Activated naive CD4-positive, alpha-beta T cell treated with anti-CD3 and anti-CD28 coated beads, Interleukin-2, amount 50 U/mL, for 24 hours (primary cell): ENCODE results near the gene CTRL.
"Not testable (repeated sequence)": the region's sequence is repeated elsewhere in the genome, so short reads cannot be mapped to it uniquely, and the experiment has no call there.

Source experiments
- H3K27ac Mint-ChIP-seq: one replicate; pipeline ENCODE4 v1.8.0; 2021; ENCODE audit warnings: mild to moderate bottlenecking, mixed read lengths
- H3K27me3 Mint-ChIP-seq: one replicate; pipeline ENCODE4 v1.8.0; 2021; ENCODE audit warnings: mixed read lengths
- H3K36me3 Mint-ChIP-seq: one replicate; pipeline ENCODE4 v1.8.0; 2021; ENCODE audit warnings: mixed read lengths
- H3K4me1 Mint-ChIP-seq: one replicate; pipeline ENCODE4 v1.8.0; 2021; ENCODE audit warnings: mixed read lengths
- H3K4me3 Mint-ChIP-seq: one replicate; pipeline ENCODE4 v1.8.0; 2021; ENCODE audit warnings: mild to moderate bottlenecking, mixed read lengths
- H3K9me3 Mint-ChIP-seq: one replicate; pipeline ENCODE4 v1.8.0; 2021; ENCODE audit warnings: mixed read lengths

CTRL gene

GRCh38 chr16:67931712-67932461 lies at the start of gene CTRL:
CTRL (minus strand) TSS chr16:67931862; CDS start chr16:67931852, 10 bp downstream.
- Mint-ChIP-seq H3K9me3 (no peaks in the 10 kb centered on the region), H3K27me3 (no peaks in the 10 kb centered on the region), H3K36me3 (peaks cover 7% of the 10 kb centered on the region), H3K4me1 (peaks cover 30% of the 10 kb centered on the region), H3K27ac (peak within 1 kb of the TSS; percentile 17), H3K4me3 (no peak within 1 kb of the TSS)

GRCh38 chr16:67979955-67980678 lies 48.5 kb upstream of the CTRL start, which contains the start of gene DPEP3:
DPEP3 (minus strand) TSS chr16:67980499; CDS start chr16:67980380, 119 bp downstream.
- Mint-ChIP-seq H3K9me3 (no peaks in the 10 kb centered on the region), H3K36me3 (no peaks in the 10 kb centered on the region), H3K27me3 (no peaks in the 10 kb centered on the region), H3K4me3 (no peak within 1 kb of the TSS), H3K27ac (no peak within 1 kb of the TSS), H3K4me1 (peaks cover 19% of the 10 kb centered on the region)

DNA sequence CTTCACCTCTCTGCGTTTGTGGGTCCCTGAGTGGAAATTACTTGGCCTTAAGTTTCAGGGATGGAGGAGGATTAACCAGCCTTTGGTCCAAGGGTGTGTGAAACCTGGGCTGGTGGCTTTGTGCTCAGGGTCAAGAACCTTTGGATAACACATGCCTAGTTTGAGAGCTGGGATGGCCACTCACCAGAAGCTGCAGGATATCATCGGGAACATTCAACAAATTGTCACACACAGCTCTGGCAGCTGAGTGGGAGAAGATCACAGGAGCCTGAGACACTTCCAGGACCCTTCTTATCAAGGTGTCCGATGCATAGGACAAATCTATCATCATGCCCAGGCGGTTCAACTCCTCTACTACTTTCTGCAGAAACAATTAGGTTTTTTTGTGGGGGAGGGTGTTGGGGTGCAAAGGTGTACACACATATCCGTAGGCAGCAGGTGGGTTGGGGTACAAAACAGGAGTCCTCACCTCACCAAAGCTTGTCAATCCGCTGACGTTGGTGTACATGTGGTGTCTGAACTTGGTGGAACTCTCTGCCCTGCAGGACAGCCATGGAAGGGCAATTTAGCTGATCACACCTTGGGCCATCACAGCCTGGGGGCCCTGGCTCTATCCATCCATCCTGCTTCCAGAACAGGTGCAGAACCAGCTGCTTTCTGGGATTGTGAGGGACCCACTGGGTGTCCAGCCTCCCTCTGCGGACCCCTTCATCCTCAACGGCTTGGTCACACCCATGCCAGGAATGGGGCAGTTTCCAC lies 46.0 kb upstream of the CTRL start:
- no peaks in the 10 kb centered on the region for H3K36me3 Mint-ChIP-seq
- H3K27me3 Mint-ChIP-seq, result no peaks in the 10 kb centered on the region
- H3K27ac Mint-ChIP-seq, result no peak overlapping the region
- H3K9me3 Mint-ChIP-seq, result no peaks in the 10 kb centered on the region
- no peak overlapping the region for H3K4me3 Mint-ChIP-seq
- H3K4me1 Mint-ChIP-seq, result no peaks in the 10 kb centered on the region

DNA sequence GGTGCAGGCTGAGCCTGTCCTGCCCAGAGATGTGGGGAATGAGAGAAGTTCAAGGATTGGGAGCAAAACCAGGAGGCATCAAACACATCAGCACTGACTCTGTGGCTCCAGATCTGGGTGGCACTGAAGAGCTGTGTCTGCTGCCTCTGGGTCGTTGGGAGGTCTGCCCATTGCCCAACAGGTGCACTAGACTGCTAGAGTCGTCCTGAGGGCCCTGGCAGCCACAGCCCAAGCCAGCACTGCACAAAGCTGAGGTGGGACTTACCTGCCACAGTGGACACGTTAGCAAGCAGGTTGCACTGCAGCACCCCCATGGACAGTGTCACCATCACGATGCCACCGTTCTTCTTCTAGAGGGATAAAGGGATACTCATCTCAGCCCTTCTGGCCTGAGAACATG lies 45.3 kb upstream of the CTRL start:
- Mint-ChIP-seq H3K4me1 (no peaks in the 10 kb centered on the region), H3K36me3 (no peaks in the 10 kb centered on the region), H3K9me3 (no peaks in the 10 kb centered on the region), H3K27ac (no peak overlapping the region), H3K27me3 (no peaks in the 10 kb centered on the region), H3K4me3 (no peak overlapping the region)

DNA sequence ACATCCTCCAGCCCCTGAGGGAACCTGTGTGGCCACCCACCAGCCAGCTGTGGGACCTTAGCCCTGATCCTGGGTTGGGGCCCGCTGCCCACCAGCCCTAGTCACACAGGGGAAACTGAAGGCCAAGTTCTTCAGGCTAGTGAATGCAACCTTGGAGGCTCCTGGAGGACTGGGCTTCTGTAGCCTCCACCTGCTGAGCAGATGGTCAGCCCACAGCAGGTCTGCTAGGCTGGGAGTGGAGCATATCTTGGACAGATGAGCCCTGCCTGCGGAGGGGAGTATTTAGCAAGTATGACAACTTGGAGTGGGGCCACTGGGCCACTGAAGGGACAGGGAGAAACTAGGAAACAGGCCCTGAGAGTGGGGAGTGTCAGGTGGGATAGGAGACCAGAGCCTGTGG lies 44.5 kb upstream of the CTRL start:
- Mint-ChIP-seq H3K9me3 (no peaks in the 10 kb centered on the region), H3K4me3 (no peak overlapping the region), H3K27ac (no peak overlapping the region)

GRCh38 chr16:67975321-67976105 lies 43.9 kb upstream of the CTRL start:
- no peak overlapping the region for H3K27ac Mint-ChIP-seq
- no peaks in the 10 kb centered on the region for H3K4me1 Mint-ChIP-seq
- no peaks in the 10 kb centered on the region for H3K9me3 Mint-ChIP-seq
- H3K36me3 Mint-ChIP-seq, result no peaks in the 10 kb centered on the region
- H3K27me3 Mint-ChIP-seq, result no peaks in the 10 kb centered on the region
- H3K4me3 Mint-ChIP-seq, result no peak overlapping the region

More for the DNA sequence above, 44.5 kb upstream of the CTRL start:
- Mint-ChIP-seq H3K27me3 (no peaks in the 10 kb centered on the region), H3K36me3 (no peaks in the 10 kb centered on the region), H3K4me1 (no peaks in the 10 kb centered on the region)

DNA sequence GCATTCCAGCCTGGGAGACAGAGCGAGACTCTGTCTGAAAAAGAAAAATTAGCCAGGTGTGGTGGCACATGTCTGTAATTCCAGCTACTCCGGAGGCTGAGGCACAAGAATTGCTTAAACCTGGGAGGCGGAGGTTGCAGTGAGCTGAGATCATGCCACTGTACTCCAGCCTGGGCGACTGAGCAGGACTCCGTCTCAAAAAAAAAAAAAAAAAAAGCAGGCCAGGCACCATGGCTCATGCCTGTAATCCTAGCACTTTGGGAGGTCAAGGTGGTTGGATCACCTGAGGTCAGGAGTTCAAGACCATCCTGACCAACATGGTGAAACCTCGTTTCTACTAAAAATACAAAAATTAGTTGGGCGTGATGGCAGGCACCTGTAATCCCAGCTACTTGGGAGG lies 40.6 kb upstream of the CTRL start:
- H3K27me3 Mint-ChIP-seq, H3K4me3 Mint-ChIP-seq, H3K27ac Mint-ChIP-seq: not testable (repeated sequence)

DNA sequence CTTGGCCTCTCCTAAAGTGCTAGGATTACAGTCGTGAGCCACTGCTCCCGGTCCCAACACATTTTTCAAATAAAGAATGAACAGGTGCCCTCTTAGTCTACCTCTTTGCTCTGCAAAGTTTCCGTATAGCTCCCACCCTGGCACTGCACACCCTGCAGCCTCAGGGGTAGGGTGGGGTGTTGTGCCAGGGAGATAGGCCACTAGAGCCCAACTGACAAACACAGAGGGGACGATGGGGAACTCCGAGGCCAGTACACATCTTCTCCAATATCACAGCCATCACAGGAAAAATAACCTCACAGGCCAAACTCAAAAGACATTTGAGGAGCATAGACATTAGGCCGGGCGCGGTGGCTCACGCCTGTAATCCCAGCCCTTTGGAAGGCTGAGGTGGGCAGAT lies 39.4 kb upstream of the CTRL start:
- Mint-ChIP-seq H3K4me3 (peak overlapping the region; percentile 54), H3K9me3 (no peaks in the 10 kb centered on the region), H3K4me1 (peaks cover 23% of the 10 kb centered on the region), H3K36me3 (no peaks in the 10 kb centered on the region), H3K27ac (no peak overlapping the region), H3K27me3 (no peaks in the 10 kb centered on the region)

More for the DNA sequence above, 40.6 kb upstream of the CTRL start:
- H3K36me3 Mint-ChIP-seq, H3K9me3 Mint-ChIP-seq: not testable (repeated sequence)
- peaks cover 14% of the 10 kb centered on the region for H3K4me1 Mint-ChIP-seq

- Mint-ChIP-seq H3K36me3 (no peaks in the 10 kb centered on the region), H3K27me3 (no peaks in the 10 kb centered on the region)
Measured at GRCh38 chr16:67969254-67970039, 37.8 kb upstream of the CTRL start.

DNA sequence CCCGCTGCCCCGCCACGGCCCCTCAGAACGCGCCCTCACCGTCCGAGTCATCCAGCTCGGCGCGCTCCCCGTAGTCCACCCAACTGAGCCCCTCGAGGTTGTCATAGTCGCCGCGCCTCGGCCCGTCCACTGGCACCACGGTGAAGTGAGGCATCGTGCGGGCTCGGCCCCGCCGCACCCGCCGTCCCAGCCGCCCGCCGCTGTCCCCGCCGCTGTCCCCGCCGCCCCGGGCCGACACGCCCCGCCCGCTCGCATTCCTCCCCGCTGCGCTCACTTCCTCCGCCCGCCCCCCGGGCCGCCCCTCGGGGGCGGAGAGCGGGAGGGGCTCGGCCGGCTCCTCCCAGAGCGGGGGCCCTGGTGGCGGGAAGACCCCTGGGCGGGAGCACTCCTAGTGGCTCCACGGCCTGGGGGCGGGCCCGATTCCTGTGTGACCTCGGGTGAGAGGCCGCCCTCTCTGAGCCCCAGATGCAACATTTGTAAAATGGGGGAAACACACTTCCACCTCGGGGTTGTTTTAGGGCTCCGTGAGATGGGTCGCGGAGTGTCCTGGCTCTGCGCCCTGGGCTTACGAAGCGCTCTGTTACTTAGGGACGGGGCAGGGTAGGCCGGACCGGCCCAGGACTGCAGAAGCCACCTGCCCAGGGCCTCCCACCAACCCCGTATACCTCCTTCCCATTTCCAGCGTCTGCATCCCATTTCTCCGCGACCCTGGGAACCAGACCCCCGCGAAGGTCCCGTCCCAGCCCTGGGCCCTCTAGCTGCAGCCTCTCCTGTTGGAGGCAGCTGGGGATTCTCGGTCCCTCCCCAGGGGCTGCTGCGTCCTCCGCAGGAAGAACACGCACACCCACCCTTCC lies 37.0 kb upstream of the CTRL start, which contains the start of gene SLC12A4:
SLC12A4 (minus strand) TSS at position 238 of the 854 bp plus-strand sequence; CDS start at position 154, 84 bp downstream.
- Mint-ChIP-seq H3K36me3 (no peaks in the 10 kb centered on the region), H3K4me1 (peaks cover 26% of the 10 kb centered on the region), H3K27ac (peak within 1 kb of the TSS; percentile 96), H3K9me3 (no peaks in the 10 kb centered on the region), H3K27me3 (no peaks in the 10 kb centered on the region), H3K4me3 (peak within 1 kb of the TSS; percentile 99)

More at GRCh38 chr16:67969254-67970039, 37.8 kb upstream of the CTRL start:
- no peaks in the 10 kb centered on the region for H3K9me3 Mint-ChIP-seq
- peaks cover 26% of the 10 kb centered on the region for H3K4me1 Mint-ChIP-seq
- peak overlapping the region; percentile 96 for H3K27ac Mint-ChIP-seq
- H3K4me3 Mint-ChIP-seq, result peak overlapping the region; percentile 99

DNA sequence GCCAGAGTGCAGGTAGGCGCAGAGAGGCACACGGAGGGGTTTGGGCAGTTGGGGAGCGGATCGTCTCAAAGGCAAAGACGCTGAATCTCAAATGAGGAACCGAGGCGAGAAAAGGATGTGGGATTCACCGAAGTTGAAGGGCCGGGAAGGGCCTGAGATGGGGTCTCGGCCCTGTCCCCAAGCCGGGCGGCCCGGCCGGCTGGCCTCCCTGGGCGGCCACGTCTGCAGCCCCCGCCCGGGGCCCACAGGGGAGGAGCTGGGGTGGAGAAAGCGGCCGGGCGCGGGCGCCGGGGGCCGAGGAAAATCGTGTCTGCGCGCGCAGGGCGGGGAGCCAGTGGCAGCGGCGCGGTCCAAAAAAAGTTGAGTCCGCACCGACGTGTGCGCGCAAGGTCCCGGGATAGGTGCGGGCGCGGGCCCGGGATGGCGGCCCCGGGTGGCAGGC lies 36.3 kb upstream of the CTRL start:
- peak overlapping the region; percentile 99 for H3K4me3 Mint-ChIP-seq
- peak overlapping the region; percentile 88 for H3K27ac Mint-ChIP-seq
- no peaks in the 10 kb centered on the region for H3K9me3 Mint-ChIP-seq
- H3K4me1 Mint-ChIP-seq, result peaks cover 26% of the 10 kb centered on the region
- no peaks in the 10 kb centered on the region for H3K36me3 Mint-ChIP-seq
- no peaks in the 10 kb centered on the region for H3K27me3 Mint-ChIP-seq

GRCh38 chr16:67967183-67967957 lies 35.7 kb upstream of the CTRL start:
- Mint-ChIP-seq H3K9me3 (no peaks in the 10 kb centered on the region), H3K27me3 (no peaks in the 10 kb centered on the region), H3K27ac (peak overlapping the region; percentile 88), H3K36me3 (no peaks in the 10 kb centered on the region), H3K4me1 (peaks cover 26% of the 10 kb centered on the region), H3K4me3 (peak overlapping the region; percentile 99)
